ENCODE results near the gene ARHGAP4.

The ARHGAP4 gene

GRCh38 chrX:153911798-153912197, 14.3 kb downstream of the ARHGAP4 start:
- Histone ChIP-seq H3K36me3 (ENCODE audit: control insufficient read depth, insufficient read depth, low read length) (no peaks in the 10 kb centered on the region), H3K4me1 (ENCODE audit: control insufficient read depth, insufficient read depth, low read length, poor library complexity, severe bottlenecking) (no peaks in the 10 kb centered on the region), H3K4me3 (ENCODE audit: extremely low read depth, insufficient read depth, low read length, poor library complexity, severe bottlenecking) (no peak overlapping the region), H3K9me3 (ENCODE audit: control insufficient read depth, low read length) (no peaks in the 10 kb centered on the region), H3K27ac (ENCODE audit: low read depth, low read length, severe bottlenecking) (no peak overlapping the region)
- 100% methylated on average over 3 of the region's 6 CpGs for WGBS, 2 experiments (ENCODE audit: insufficient coverage in 2 of 2)

- Histone ChIP-seq H3K27ac (ENCODE audit: low read depth, low read length, severe bottlenecking) (no peak overlapping the region), H3K9me3 (ENCODE audit: control insufficient read depth, low read length) (no peaks in the 10 kb centered on the region), H3K4me3 (ENCODE audit: extremely low read depth, insufficient read depth, low read length, poor library complexity, severe bottlenecking) (no peak overlapping the region), H3K4me1 (ENCODE audit: control insufficient read depth, insufficient read depth, low read length, poor library complexity, severe bottlenecking) (no peaks in the 10 kb centered on the region), H3K36me3 (ENCODE audit: control insufficient read depth, insufficient read depth, low read length) (no peaks in the 10 kb centered on the region)
- 89 to 98% methylated on average over 9 to 19 of the region's 22 CpGs for WGBS, 2 experiments (ENCODE audit: insufficient coverage in 2 of 2)
These were observed 15.6 kb downstream of the ARHGAP4 start for GRCh38 chrX:153910446-153910845.

GRCh38 chrX:153909980-153910360, 16.1 kb downstream of the ARHGAP4 start:
- H3K27ac ChIP-seq (ENCODE audit: low read depth, low read length, severe bottlenecking), result no peak overlapping the region
- 93 to 97% methylated on average over 8 to 22 of the region's 25 CpGs for WGBS, 2 experiments (ENCODE audit: insufficient coverage in 2 of 2)
- H3K4me3 ChIP-seq (ENCODE audit: extremely low read depth, insufficient read depth, low read length, poor library complexity, severe bottlenecking), result no peak overlapping the region
- H3K4me1 ChIP-seq (ENCODE audit: control insufficient read depth, insufficient read depth, low read length, poor library complexity, severe bottlenecking), result no peaks in the 10 kb centered on the region
- no peaks in the 10 kb centered on the region for H3K9me3 ChIP-seq (ENCODE audit: control insufficient read depth, low read length)
- no peaks in the 10 kb centered on the region for H3K36me3 ChIP-seq (ENCODE audit: control insufficient read depth, insufficient read depth, low read length)

GRCh38 chrX:153909024-153909979, 16.8 kb downstream of the ARHGAP4 start:
- WGBS, 2 experiments (ENCODE audit: insufficient coverage in 2 of 2), result 84 to 89% methylated on average over 10 to 20 of the region's 37 CpGs
- H3K36me3 ChIP-seq (ENCODE audit: control insufficient read depth, insufficient read depth, low read length), result no peaks in the 10 kb centered on the region
- no peak overlapping the region for H3K4me3 ChIP-seq (ENCODE audit: extremely low read depth, insufficient read depth, low read length, poor library complexity, severe bottlenecking)
- no peaks in the 10 kb centered on the region for H3K9me3 ChIP-seq (ENCODE audit: control insufficient read depth, low read length)
- H3K27ac ChIP-seq (ENCODE audit: low read depth, low read length, severe bottlenecking), result no peak overlapping the region
- peaks cover 1% of the 10 kb centered on the region for H3K4me1 ChIP-seq (ENCODE audit: control insufficient read depth, insufficient read depth, low read length, poor library complexity, severe bottlenecking)

GRCh38 chrX:153908219-153908860, 17.7 kb downstream of the ARHGAP4 start:
- H3K4me1 ChIP-seq (ENCODE audit: control insufficient read depth, insufficient read depth, low read length, poor library complexity, severe bottlenecking), result peaks cover 7% of the 10 kb centered on the region
- H3K27ac ChIP-seq (ENCODE audit: low read depth, low read length, severe bottlenecking), result no peak overlapping the region
- H3K4me3 ChIP-seq (ENCODE audit: extremely low read depth, insufficient read depth, low read length, poor library complexity, severe bottlenecking), result no peak overlapping the region
- WGBS, 2 experiments (ENCODE audit: insufficient coverage in 2 of 2), result 87 to 93% methylated on average over 3 to 18 of the region's 23 CpGs
- no peaks in the 10 kb centered on the region for H3K9me3 ChIP-seq (ENCODE audit: control insufficient read depth, low read length)
- no peaks in the 10 kb centered on the region for H3K36me3 ChIP-seq (ENCODE audit: control insufficient read depth, insufficient read depth, low read length)

GRCh38 chrX:153907456-153907855, 18.6 kb downstream of the ARHGAP4 start:
- no peaks in the 10 kb centered on the region for H3K9me3 ChIP-seq (ENCODE audit: control insufficient read depth, low read length)
- H3K4me1 ChIP-seq (ENCODE audit: control insufficient read depth, insufficient read depth, low read length, poor library complexity, severe bottlenecking), result peaks cover 9% of the 10 kb centered on the region
- no peak overlapping the region for H3K4me3 ChIP-seq (ENCODE audit: extremely low read depth, insufficient read depth, low read length, poor library complexity, severe bottlenecking)
- H3K36me3 ChIP-seq (ENCODE audit: control insufficient read depth, insufficient read depth, low read length), result no peaks in the 10 kb centered on the region
- no peak overlapping the region for H3K27ac ChIP-seq (ENCODE audit: low read depth, low read length, severe bottlenecking)
- WGBS, 2 experiments (ENCODE audit: insufficient coverage in 2 of 2), result no CpG with 5 or more reads among the region's 12 CpGs

- Histone ChIP-seq H3K9me3 (ENCODE audit: control insufficient read depth, low read length) (no peaks in the 10 kb centered on the region), H3K4me1 (ENCODE audit: control insufficient read depth, insufficient read depth, low read length, poor library complexity, severe bottlenecking) (peaks cover 14% of the 10 kb centered on the region), H3K4me3 (ENCODE audit: extremely low read depth, insufficient read depth, low read length, poor library complexity, severe bottlenecking) (no peak overlapping the region), H3K27ac (ENCODE audit: low read depth, low read length, severe bottlenecking) (no peak overlapping the region), H3K36me3 (ENCODE audit: control insufficient read depth, insufficient read depth, low read length) (no peaks in the 10 kb centered on the region)
- WGBS, 2 experiments (ENCODE audit: insufficient coverage in 2 of 2), result 93 to 94% methylated on average over 13 to 19 of the region's 27 CpGs
These were observed 19.7 kb downstream of the ARHGAP4 start for GRCh38 chrX:153906126-153906917.

- no peaks in the 10 kb centered on the region for H3K9me3 ChIP-seq (ENCODE audit: control insufficient read depth, low read length)
- peaks cover 16% of the 10 kb centered on the region for H3K4me1 ChIP-seq (ENCODE audit: control insufficient read depth, insufficient read depth, low read length, poor library complexity, severe bottlenecking)
- no peaks in the 10 kb centered on the region for H3K36me3 ChIP-seq (ENCODE audit: control insufficient read depth, insufficient read depth, low read length)
- no peak overlapping the region for H3K27ac ChIP-seq (ENCODE audit: low read depth, low read length, severe bottlenecking)
- WGBS, 2 experiments (ENCODE audit: insufficient coverage in 2 of 2), result 94 to 96% methylated on average over 15 to 26 of the region's 32 CpGs
- H3K4me3 ChIP-seq (ENCODE audit: extremely low read depth, insufficient read depth, low read length, poor library complexity, severe bottlenecking), result no peak overlapping the region
These were observed 20.5 kb downstream of the ARHGAP4 start for GRCh38 chrX:153905481-153906095.

GRCh38 chrX:153903991-153904957, 21.8 kb downstream of the ARHGAP4 start, which contains the start of gene AVPR2:
TSS of gene AVPR2 (plus strand) at chrX:153904673. CDS start at chrX:153905146, 473 bp downstream.
- Histone ChIP-seq H3K27ac (ENCODE audit: low read depth, low read length, severe bottlenecking) (no peak within 1 kb of the TSS), H3K36me3 (ENCODE audit: control insufficient read depth, insufficient read depth, low read length) (no peaks in the 10 kb centered on the region)
- WGBS, 2 experiments (ENCODE audit: insufficient coverage in 2 of 2), result 84 to 86% methylated on average over 4 to 13 of the region's 26 CpGs

More at GRCh38 chrX:153903991-153904957, 21.8 kb downstream of the ARHGAP4 start, which contains the start of gene AVPR2:
- H3K9me3 ChIP-seq (ENCODE audit: control insufficient read depth, low read length), result no peaks in the 10 kb centered on the region
- H3K4me3 ChIP-seq (ENCODE audit: extremely low read depth, insufficient read depth, low read length, poor library complexity, severe bottlenecking), result no peak within 1 kb of the TSS
- peaks cover 16% of the 10 kb centered on the region for H3K4me1 ChIP-seq (ENCODE audit: control insufficient read depth, insufficient read depth, low read length, poor library complexity, severe bottlenecking)
